ENCODE results near the gene RTKN. TPM values are rescaled to one million over a fixed set of nuclear protein-coding genes. Genes with fewer than 3 reads are reported as not detected.
A peak's percentile ranks its signal among the peaks of the same experiment; 100 is the strongest.

Gene RTKN
- total and polyA plus RNA-seq, 2 of the 13 experiments (the other 11 are each of a cell fraction or from before 2014, with no cell fraction given), result 159 to 166 TPM

DNA sequence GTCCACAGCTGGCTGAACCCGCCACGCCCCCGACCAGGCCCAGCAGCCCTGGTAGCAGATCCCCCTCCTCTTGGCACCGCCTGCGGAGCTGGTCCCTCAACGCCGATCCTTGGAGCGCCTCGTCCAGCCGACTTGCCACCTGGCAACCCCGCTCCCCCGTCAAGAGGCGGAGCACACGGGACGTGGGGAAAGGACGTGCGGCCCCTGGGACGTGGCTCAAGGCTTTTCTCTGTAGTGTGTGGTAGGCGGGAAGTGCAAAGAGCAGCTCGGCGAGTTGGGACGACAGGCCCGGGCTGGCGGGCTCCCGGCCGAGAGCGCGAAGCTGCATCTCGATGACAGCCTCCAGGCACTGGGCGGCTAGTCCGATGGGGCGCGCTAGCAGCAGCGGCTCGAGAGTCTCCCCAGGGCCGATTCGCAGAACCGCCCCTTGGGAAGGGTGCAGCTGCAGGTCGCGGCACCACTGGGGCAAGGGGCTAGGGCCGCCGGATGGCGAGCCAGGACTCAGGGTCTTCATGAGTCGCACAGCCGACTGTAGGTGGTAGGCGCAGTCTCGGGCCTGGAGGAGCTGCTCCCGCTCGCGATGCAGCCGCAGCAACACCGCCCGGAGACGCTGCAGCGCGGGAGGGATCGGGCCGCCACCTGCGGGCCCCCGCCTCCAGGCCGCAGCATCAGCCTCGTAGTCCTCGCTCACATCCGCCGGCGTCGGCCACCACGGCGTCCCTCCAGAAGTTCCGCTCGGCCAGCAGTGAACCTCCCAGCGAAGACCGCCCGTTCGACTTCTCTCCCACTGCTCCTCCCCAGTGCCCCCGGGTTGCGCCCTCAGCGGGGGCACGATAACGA is 40.4 kb upstream of the RTKN start (continued):
- TF ChIP-seq, protein P1, sequence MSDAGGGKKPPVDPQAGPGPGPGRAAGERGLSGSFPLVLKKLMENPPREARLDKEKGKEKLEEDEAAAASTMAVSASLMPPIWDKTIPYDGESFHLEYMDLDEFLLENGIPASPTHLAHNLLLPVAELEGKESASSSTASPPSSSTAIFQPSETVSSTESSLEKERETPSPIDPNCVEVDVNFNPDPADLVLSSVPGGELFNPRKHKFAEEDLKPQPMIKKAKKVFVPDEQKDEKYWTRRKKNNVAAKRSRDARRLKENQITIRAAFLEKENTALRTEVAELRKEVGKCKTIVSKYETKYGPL (CRISPR knock-in tag; IDR thresholded peaks at IDR 0.05), result 0 out of 2 replicates have a peak, but pooled peaks have one; percentile 61
- TF ChIP-seq ZNF530 (CRISPR knock-in tag; IDR thresholded peaks at IDR 0.05; ENCODE audit: low read depth) (no peak), ZNF768 (CRISPR knock-in tag; IDR thresholded peaks at IDR 0.05) (peak; percentile 57; the same call in 1 of the 2 replicates), PTBP1 (IDR thresholded peaks at IDR 0.05; ENCODE audit: low read depth, low read length, poor library complexity, severe bottlenecking) (no peak), SNAI1 (CRISPR knock-in tag; IDR thresholded peaks at IDR 0.05; ENCODE audit: borderline replicate concordance) (peak; percentile 98), ZNF644 (CRISPR knock-in tag; IDR thresholded peaks at IDR 0.05; ENCODE audit: low read depth) (no peak), ZNF878 (CRISPR knock-in tag; IDR thresholded peaks at IDR 0.05) (no peak), SNRNP70 (IDR thresholded peaks at IDR 0.05; ENCODE audit: low read depth, low read length) (no peak), NAIF1 (CRISPR knock-in tag; IDR thresholded peaks at IDR 0.05; ENCODE audit: borderline replicate concordance) (no peak; the same call in 1 of the 2 replicates), ZNF230 (CRISPR knock-in tag; IDR thresholded peaks at IDR 0.05) (no peak; the same call in 1 of the 2 replicates), ISL2 (CRISPR knock-in tag; IDR thresholded peaks at IDR 0.05) (peak; percentile 66; the same call in 1 of the 2 replicates), SMC3 (IDR thresholded peaks at IDR 0.05; ENCODE audit: low read length) (no peak), MEF2D (CRISPR knock-in tag; IDR thresholded peaks at IDR 0.05) (peak; percentile 38; the same call in 1 of the 2 replicates)
- TF ChIP-seq, protein P2, sequence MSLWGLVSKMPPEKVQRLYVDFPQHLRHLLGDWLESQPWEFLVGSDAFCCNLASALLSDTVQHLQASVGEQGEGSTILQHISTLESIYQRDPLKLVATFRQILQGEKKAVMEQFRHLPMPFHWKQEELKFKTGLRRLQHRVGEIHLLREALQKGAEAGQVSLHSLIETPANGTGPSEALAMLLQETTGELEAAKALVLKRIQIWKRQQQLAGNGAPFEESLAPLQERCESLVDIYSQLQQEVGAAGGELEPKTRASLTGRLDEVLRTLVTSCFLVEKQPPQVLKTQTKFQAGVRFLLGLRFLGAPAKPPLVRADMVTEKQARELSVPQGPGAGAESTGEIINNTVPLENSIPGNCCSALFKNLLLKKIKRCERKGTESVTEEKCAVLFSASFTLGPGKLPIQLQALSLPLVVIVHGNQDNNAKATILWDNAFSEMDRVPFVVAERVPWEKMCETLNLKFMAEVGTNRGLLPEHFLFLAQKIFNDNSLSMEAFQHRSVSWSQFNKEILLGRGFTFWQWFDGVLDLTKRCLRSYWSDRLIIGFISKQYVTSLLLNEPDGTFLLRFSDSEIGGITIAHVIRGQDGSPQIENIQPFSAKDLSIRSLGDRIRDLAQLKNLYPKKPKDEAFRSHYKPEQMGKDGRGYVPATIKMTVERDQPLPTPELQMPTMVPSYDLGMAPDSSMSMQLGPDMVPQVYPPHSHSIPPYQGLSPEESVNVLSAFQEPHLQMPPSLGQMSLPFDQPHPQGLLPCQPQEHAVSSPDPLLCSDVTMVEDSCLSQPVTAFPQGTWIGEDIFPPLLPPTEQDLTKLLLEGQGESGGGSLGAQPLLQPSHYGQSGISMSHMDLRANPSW (CRISPR knock-in tag; IDR thresholded peaks at IDR 0.05; ENCODE audit: borderline replicate concordance), result no peak; the same call in 1 of the 2 replicates
- TF ChIP-seq, protein P3, sequence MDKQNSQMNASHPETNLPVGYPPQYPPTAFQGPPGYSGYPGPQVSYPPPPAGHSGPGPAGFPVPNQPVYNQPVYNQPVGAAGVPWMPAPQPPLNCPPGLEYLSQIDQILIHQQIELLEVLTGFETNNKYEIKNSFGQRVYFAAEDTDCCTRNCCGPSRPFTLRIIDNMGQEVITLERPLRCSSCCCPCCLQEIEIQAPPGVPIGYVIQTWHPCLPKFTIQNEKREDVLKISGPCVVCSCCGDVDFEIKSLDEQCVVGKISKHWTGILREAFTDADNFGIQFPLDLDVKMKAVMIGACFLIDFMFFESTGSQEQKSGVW (CRISPR knock-in tag; IDR thresholded peaks at IDR 0.05; ENCODE audit: borderline replicate concordance), result no peak; the same call in 1 of the 2 replicates
- TF ChIP-seq, protein P4, sequence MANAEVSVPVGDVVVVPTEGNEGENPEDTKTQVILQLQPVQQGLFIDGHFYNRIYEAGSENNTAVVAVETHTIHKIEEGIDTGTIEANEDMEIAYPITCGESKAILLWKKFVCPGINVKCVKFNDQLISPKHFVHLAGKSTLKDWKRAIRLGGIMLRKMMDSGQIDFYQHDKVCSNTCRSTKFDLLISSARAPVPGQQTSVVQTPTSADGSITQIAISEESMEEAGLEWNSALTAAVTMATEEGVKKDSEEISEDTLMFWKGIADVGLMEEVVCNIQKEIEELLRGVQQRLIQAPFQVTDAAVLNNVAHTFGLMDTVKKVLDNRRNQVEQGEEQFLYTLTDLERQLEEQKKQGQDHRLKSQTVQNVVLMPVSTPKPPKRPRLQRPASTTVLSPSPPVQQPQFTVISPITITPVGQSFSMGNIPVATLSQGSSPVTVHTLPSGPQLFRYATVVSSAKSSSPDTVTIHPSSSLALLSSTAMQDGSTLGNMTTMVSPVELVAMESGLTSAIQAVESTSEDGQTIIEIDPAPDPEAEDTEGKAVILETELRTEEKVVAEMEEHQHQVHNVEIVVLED (CRISPR knock-in tag; IDR thresholded peaks at IDR 0.05; ENCODE audit: borderline replicate concordance), result no peak; the same call in 1 of the 2 replicates
